K562 (cell line): ENCODE results near the gene GATAD2B. TPM values are rescaled to one million over a fixed set of nuclear protein-coding genes. Genes with fewer than 3 reads are reported as not detected.

Experiments
- ARID1B ChIP-seq: fragments of 450-650 bp; IDR thresholded peaks from 2 replicates; pipeline ENCODE4 v1.6.1; 2016; ENCODE audit warnings: antibody characterized with exemption, mild to moderate bottlenecking, inconsistent platforms
- ATF7 ChIP-seq: fragments of 450-650 bp; IDR thresholded peaks from 2 replicates; pipeline ENCODE4 v1.7.1; 2014; ENCODE audit warnings: mild to moderate bottlenecking, moderate library complexity
- BMI1 ChIP-seq: fragments of 150-350 bp; IDR thresholded peaks from 2 replicates; pipeline ENCODE4 v1.6.1; 2014; ENCODE audit warnings: low read length
- DPF2 ChIP-seq: fragments of 450-650 bp; IDR thresholded peaks from 2 replicates; pipeline ENCODE4 v1.6.1; 2016
- FOSL1 ChIP-seq: fragments of 200-800 bp; sonication (Bioruptor generic); conservative IDR thresholded peaks from 2 replicates; pipeline ENCODE4 v1.6.1; 2016; ENCODE audit warnings: missing genetic modification characterization, missing compliant biosample characterization
- HDAC8 ChIP-seq: fragments of 450-650 bp; IDR thresholded peaks from 2 replicates; pipeline ENCODE4 v1.6.1; 2016; ENCODE audit warnings: mild to moderate bottlenecking, missing genetic modification characterization, moderate library complexity, missing compliant biosample characterization
- HOXB6 ChIP-seq: fragments of 250-450 bp; sonication (Bioruptor Pico); IDR thresholded peaks from 2 replicates; pipeline ENCODE4 v1.5.1; 2022; ENCODE audit warnings: mild to moderate bottlenecking, borderline replicate concordance
- MYNN ChIP-seq, 2 experiments: sonication (generic); formaldehyde crosslinking in 1 of 2; IDR thresholded peaks; 2 replicates each; pipeline versions ENCODE4 v1.5.0 to v1.6.1; 2016 to 2020; ENCODE audit warnings: antibody characterized with exemption in 1 of 2, missing genetic modification reagents in 1 of 2
- NR2C2 ChIP-seq, 2 experiments: fragments of 200-800 bp in 1 of 2; sonication (Bioruptor generic) in 1 of 2; sonication (generic) in 1 of 2; formaldehyde crosslinking in 1 of 2; IDR thresholded peaks; 2 replicates each; pipeline versions ENCODE4 v1.6.1 to v1.8.0; 2016 to 2022; ENCODE audit warnings: mild to moderate bottlenecking in 1 of 2, missing compliant biosample characterization in 1 of 2, missing genetic modification characterization in 1 of 2, missing genetic modification reagents in 1 of 2
- SRSF1 ChIP-seq: fragments of 200-400 bp; formaldehyde crosslinking; IDR thresholded peaks from 2 replicates; pipeline ENCODE4 v1.6.1; 2017; ENCODE audit warnings: mild to moderate bottlenecking, low read depth, low read length, moderate library complexity
- ZNF121 ChIP-seq: sonication (generic); formaldehyde crosslinking; conservative IDR thresholded peaks from 2 replicates; pipeline ENCODE4 v1.8.0; 2022; ENCODE audit warnings: missing genetic modification reagents
- ZNF217 ChIP-seq: sonication (generic); formaldehyde crosslinking; IDR thresholded peaks from 2 replicates; pipeline ENCODE4 v1.8.0; 2022; ENCODE audit warnings: mild to moderate bottlenecking, missing genetic modification reagents
- ZNF318 ChIP-seq, 2 experiments: fragments of 450-650 bp; IDR thresholded peaks; 2 replicates each; pipeline ENCODE4 v1.6.1; 2016; ENCODE audit warnings: mild to moderate bottlenecking in 2 of 2, borderline replicate concordance in 1 of 2, low read depth in 1 of 2, moderate library complexity in 1 of 2
- ZNF583 ChIP-seq: fragments of 250-450 bp; sonication (Bioruptor Pico); IDR thresholded peaks from 2 replicates; pipeline ENCODE4 v1.4.0; 2020
- polyA plus RNA-seq, 8 experiments: library from polyadenylated mRNA; depleted of rRNA in 4 of 8; stranded (reverse) in 5 of 8; unstranded in 3 of 8; fragments of >200 nt; fragmentation: Nextera tagmentation in 2 of 8; fragmentation: Illumina TruSeq in 1 of 8; extraction: Ambion mirVana in 2 of 8; extraction: Trizol in 1 of 8; gene quantifications; 2 replicates each; pipeline versions ENCODE4 v1.2.1 to v1.2.3, GENCODE V29; 2011 to 2014; ENCODE audit warnings: inconsistent platforms in 1 of 8, missing spikeins in 1 of 8
- total RNA-seq, 7 experiments: library from RNA; depleted of rRNA in 6 of 7; stranded (reverse); fragments of >200 nt in 6 of 7; fragmentation: Illumina TruSeq in 2 of 7; extraction: Trizol in 2 of 7; gene quantifications; 2 replicates each; pipeline versions ENCODE4 v1.2.1 to v1.2.3, GENCODE V29; 2011 to 2021; ENCODE audit warnings: low replicate concordance in 1 of 7
- TF ChIP-seq, protein P1 (sequence below): sonication (generic); formaldehyde crosslinking; IDR thresholded peaks from 2 replicates; pipeline ENCODE4 v1.8.0; 2022; ENCODE audit warnings: mild to moderate bottlenecking, missing genetic modification reagents, borderline replicate concordance
- TF ChIP-seq, protein P2 (sequence below): fragments of 450-650 bp; formaldehyde crosslinking; IDR thresholded peaks from 2 replicates; pipeline ENCODE4 v1.4.0; 2020; ENCODE audit warnings: mild to moderate bottlenecking

Gene GATAD2B
- total and polyA plus RNA-seq, 9 of the 15 experiments (the other 6 are each of a cell fraction or from before 2014, with no cell fraction given), result 1.5 to 40.2 (median 4.9) TPM

DNA sequence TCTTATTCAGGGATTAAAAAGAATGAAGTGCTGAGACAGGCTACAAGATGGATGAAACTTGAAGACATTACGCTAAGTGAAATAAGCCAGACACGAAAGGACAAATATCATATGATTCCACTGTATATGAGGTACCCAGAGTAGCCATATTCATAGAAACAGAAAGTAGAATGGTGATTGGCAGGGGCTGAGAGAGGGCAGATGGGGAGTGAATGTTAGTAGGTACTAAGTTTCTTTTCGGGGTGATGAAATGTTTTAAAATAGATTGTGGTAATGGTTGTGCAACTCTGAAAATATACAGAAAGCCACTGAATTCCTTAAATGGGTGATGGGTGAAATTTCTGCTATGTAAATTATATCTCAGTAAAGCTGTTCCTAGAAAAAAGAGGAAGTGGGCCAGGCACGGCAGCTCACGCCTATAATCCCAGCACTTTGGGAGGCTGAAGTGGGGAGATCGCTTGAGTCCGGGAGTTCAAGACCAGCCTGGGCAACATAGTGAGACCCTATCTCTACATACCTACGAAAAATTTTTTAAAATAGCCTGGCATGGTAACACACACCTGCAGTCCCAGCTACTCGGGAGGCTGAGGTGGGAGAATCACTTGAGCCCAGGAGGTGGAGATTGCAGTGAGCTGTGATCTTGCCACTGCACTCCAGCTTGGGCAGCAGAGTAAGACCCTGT is 131.7 kb downstream of the GATAD2B start (continued):
- TF ChIP-seq, protein P1, sequence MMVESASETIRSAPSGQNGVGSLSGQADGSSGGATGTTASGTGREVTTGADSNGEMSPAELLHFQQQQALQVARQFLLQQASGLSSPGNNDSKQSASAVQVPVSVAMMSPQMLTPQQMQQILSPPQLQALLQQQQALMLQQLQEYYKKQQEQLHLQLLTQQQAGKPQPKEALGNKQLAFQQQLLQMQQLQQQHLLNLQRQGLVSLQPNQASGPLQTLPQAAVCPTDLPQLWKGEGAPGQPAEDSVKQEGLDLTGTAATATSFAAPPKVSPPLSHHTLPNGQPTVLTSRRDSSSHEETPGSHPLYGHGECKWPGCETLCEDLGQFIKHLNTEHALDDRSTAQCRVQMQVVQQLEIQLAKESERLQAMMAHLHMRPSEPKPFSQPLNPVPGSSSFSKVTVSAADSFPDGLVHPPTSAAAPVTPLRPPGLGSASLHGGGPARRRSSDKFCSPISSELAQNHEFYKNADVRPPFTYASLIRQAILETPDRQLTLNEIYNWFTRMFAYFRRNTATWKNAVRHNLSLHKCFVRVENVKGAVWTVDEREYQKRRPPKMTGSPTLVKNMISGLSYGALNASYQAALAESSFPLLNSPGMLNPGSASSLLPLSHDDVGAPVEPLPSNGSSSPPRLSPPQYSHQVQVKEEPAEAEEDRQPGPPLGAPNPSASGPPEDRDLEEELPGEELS (CRISPR knock-in tag), result no peak
- TF ChIP-seq DPF2 (peak; percentile 33; the same call in 1 of the 2 replicates), HDAC8 (tag) (no peak; the same call in 1 of the 2 replicates), ATF7 (peak; percentile 60; the same call in 1 of the 2 replicates), HOXB6 (no peak), MYNN (IDR thresholded peaks at IDR 0.05) (no peak), MYNN (CRISPR knock-in tag; IDR thresholded peaks at IDR 0.05) (no peak), BMI1 (no peak), ZNF217 (no peak), ZNF318 (IDR thresholded peaks at IDR 0.05; ENCODE audit: borderline replicate concordance in 1 of 2, low read depth in 1 of 2) (peak in 1 of 2 experiments; percentile 82; a peak in 2 of 4 replicates), SRSF1 (no peak), FOSL1 (tag) (peak; percentile 43), ZNF583 (CRISPR knock-in tag) (no peak), NR2C2 (CRISPR knock-in tag; IDR thresholded peaks at IDR 0.05) (no peak), NR2C2 (tag; IDR thresholded peaks at IDR 0.05) (peak; percentile 3; the same call in 1 of the 2 replicates), ARID1B (peak; percentile 47; the same call in 1 of the 2 replicates), ZNF121 (CRISPR knock-in tag) (peak; percentile 86)
- TF ChIP-seq, protein P2, sequence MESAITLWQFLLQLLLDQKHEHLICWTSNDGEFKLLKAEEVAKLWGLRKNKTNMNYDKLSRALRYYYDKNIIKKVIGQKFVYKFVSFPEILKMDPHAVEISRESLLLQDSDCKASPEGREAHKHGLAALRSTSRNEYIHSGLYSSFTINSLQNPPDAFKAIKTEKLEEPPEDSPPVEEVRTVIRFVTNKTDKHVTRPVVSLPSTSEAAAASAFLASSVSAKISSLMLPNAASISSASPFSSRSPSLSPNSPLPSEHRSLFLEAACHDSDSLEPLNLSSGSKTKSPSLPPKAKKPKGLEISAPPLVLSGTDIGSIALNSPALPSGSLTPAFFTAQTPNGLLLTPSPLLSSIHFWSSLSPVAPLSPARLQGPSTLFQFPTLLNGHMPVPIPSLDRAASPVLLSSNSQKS (CRISPR knock-in tag), result no peak
